CD4-positive, alpha-beta T cell treated with Interleukin-6 at 100 ng/mL for 8 hours (primary cell): ENCODE data around the gene SPATA33.

Experiments used
- DNase-seq: peaks from one replicate; pipeline ENCODE4 v3.0.0-alpha.2; 2020; ENCODE audit warnings: mixed read lengths, low spot score

SPATA33 gene

DNA sequence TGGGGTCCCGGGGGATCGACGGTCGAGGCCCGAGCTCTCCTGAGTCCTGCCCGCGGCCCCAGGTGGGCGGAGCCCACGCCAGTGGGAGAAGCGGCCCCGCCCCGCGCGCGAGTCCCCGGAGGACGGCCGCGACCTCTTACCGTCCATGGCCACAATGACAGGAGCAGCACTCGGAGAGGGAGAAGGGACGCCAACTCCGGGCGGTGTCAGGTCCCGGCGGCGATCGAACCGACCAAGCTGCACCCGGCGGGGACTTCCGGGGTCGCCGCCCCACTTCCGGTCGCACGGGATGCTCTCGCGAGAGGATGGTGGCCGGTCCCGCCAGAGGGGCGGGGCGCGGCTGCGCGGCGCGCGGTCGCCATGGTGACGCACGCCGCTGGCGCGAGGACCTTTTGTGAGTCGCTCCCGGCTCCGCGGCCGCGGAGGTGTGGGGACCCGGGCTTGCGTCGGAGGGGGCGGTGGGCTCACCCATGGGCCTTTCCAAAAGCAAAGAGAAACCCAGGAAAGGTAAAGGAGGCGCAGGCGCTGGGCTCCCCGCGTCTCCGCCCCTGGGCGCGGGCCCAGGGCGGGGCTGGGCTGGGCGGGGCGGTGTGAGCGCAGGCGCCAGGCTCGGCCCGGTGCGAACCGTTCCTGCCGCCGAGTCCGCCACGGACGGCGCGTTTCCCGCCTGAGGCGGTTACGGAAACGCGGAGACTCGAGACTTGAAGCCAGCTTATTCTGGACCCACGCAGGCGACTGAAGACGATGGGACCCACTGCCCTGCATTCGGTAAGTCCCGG is at the start of gene SPATA33, which contains the start of gene CHMP1A:
TSS of gene SPATA33 (plus strand) at position 395 of the 779 bp plus-strand sequence. CDS start at position 471, 76 bp downstream.
TSS of gene CHMP1A (minus strand) at position 267 of the 779 bp plus-strand sequence. CDS start at position 147, 120 bp downstream.
- peak; percentile 89 for DNase-seq

DNA sequence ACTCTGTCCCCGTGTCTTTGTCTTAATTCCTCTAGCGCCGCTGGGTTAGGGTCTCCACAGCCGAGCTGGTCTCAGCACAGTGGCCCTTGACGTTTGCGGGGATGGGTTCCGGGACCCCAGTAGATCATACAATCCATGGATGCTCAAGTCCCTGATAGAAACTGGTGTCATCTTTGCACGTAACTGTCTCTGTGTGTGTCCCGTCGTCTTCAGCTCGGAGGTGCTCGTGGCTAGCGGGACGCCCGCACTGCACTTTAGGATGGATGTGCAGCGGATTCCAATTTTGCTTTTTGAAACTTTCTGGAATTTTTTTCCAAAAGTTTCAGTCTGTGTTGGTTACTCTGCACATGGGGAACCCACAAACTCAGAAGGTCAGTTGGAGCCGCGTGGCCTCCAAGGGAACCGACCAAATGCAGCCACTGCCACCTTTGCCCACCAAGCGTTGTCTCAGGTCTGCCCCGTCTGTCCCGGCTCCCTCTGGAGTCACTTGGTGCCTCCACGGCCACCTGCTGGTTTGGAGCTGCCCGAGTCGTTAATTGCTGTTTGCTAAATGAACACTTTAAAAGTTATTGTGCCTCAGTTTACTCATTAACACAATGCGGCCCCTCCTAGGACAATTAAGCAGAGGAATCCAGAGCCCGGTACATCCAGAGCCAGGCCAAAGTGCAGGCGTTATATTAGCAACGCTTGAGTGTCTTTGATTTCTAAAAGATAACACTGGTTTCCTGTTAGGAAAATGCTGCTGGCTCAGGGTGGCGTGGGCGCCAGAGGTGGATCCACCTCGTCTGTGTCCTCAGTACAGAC is 49.5 kb upstream of the SPATA33 start:
- no peak for DNase-seq

DNA sequence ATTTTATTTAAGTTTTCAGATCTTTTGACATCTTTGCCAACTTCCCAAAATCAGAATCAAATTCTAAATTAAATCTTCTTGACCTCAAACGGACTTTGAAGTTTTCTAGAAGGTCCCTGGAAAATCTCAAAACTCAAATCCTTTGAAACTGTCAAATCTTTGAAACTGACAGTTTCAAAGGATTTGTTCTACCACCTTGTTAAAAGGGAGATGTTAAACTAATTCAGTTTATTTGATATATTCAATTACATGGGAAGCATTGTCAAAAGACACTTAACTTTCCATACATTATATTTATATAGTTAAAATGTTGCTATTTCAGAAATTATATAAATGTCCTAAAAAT is 47.6 kb upstream of the SPATA33 start:
- no peak for DNase-seq

DNA sequence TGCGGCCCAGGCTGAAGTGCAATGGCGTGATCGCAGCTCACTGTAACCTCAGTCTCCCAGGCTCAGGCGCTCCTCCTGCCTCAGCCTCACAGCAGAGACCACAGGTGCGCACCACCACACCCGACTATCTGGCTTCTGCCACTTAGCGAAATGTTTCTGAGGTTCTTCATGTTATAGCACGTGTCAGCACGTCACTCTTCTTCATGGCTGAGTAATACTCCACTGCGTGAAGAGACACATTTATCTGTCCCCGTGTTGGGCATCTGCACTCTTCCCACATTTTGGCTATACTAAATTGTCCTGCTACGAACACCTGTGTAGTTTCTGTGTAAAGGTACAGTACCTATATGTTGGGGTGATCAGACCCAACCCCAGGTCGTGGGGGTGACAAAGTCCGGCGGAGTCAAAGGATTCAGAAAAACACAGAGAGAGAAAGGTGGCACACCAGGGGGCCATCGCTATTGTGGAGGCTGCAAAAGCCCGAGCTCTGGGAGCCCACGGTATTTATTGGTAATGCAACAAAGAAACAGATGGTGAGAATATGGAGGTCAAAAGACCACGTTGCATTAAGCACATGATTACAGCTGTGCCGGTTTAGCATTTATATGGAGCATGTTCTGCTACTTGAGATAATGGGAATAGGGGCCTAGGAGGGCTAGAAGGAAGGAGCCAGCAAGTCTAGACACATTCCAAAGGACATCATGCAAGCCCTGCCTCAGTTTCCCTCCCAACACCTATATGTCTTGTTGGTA is 45.0 kb upstream of the SPATA33 start:
- no peak for DNase-seq

DNA sequence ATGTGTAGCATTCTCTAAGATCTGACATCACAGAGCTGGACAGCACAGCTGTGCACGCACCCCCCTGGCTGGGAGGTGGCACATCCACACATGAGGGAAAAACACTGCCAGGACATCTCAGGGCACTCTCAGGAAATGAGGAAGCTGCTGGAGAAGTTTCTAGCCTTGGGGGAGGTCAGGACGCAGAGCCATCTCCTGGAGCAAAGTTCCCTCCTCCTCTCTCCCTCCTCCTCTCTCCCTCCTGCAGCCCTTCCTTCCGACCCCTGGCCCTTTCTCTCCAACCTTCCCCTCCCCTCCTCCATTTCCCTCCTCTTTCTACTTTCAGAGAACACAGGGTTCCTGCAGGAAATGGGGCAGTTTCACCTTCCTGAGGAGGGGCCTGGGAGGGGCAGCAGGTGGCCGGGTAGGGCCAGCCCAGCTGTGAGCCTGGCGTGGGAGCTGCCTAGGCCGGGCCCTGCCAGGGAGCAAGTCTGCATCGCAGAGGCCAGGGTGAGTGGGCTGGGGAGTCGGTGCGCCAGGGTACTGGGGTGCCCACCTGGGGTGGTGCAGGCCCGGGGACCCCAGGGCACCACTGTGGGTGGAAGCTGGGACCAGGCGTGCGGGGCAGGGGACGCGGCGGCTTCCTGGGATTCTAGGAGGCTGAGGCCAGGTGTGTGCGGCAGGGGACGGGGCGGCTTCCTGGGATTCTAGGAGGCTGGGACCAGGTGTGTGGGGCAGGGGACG is 44.2 kb upstream of the SPATA33 start, which contains the start of gene DPEP1:
TSS of gene DPEP1 (plus strand) at position 412 of the 723 bp plus-strand sequence. CDS start 16,769 bp downstream, outside the sequence.
- no peak for DNase-seq

DNA sequence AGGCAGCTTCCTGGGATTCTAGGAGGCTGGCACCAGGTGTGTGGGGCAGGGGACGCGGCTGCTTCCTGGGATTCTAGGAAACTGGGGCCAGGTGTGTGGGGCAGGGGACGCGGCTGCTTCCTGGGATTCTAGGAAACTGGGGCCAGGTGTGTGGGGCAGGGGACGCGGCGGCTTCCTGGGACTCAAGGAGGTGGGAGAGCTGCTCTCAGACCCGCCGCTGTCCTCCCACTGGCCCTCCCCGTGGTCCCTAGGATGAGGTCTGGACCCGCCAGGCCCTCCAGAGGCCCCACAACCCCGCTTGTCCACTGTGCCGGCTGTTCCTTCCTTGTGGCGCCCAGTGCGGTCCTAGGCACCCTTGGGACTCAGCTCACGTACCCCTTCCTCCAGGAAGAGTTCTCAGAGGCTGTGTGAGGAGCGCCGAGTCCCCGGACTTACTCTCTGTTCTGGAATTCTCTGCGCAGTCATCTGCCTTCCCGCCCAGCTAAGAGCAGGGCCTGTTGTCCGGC is 43.6 kb upstream of the SPATA33 start:
- DNase-seq: no peak

DNA sequence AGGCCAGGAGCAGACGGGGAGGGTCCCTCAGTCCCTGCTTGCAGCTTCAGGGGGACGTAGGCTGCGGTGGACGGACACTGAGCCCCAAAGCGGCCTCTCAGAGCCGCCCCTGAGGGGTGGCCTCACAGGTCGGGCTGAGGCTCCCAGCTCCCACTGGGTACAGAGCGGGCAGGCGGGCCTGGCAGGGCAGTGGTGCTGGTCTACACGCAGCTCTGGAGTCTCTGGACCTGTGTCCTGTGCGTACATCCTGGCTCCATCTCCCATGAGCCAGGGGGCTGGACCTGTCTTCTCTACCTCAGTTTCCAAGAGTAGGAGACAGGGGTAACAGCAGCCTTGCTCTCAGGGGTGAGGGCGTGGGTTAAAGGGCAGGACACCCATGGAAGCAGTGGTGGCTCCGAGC is 42.5 kb upstream of the SPATA33 start:
- DNase-seq: no peak

DNA sequence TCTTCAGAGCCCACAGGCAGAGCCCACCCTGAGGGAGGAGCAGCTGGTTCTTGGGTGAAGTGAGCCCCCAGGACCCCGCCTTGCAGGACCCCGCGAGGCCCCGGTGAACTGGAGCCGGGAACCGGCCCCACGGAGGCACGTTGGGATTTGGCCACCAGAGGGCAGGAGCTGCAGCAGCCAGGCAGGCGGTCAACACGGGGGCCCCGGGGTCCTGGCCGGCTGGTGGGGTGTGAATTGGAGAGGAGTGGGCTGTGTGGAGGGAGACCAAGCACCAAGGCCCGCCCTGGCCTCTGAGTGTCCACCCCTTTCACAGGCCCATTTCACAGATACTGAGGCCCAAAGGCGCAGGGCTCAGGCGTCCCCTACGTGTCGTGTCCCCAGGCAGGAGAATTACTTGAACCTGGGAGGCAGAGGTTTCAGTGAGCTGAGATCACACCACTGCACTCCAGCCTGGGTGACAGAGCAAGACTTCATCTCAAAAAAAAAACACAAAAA is 42.0 kb upstream of the SPATA33 start:
- DNase-seq: no peak

DNA sequence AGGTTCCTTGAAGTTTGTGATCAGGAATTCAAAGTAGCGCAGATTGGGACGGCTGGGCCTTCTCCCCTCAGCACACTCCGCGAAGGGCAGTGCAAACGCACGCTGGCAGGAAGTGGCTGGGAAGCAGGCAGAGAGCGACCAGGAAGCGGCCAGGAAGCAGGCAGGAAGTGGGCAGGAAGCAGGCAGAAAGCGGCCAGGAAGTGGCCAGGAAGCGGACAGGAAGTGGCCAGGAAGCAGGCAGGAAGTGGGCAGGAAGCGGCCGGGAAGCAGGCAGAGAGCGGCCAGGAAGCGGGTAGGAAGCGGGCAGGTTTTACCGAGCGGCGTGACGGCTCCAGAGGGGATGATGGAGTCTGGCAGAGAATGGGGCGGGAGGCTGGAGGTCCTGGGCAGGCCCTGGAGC is 41.0 kb upstream of the SPATA33 start:
- peak; percentile 44 for DNase-seq

DNA sequence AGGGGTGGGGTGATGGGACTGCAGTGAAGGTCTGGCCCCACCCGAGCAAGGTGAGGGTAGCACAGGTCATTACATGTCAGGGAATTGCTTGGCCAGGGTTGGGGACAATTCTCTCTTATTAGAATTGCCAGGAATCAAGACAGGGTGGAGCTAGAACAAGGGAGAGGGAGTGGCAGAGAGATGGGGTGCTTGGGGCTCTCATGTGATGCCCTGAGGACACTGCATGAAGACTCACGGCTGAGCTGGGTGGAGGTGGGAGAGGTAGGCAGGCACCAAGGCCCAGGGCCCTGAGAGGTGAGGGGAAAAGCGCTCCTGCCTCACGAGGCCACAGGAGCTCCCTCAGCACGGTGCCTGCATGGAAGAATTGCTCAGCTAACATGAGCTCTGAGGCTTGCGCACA is 40.6 kb upstream of the SPATA33 start:
- no peak for DNase-seq

DNA sequence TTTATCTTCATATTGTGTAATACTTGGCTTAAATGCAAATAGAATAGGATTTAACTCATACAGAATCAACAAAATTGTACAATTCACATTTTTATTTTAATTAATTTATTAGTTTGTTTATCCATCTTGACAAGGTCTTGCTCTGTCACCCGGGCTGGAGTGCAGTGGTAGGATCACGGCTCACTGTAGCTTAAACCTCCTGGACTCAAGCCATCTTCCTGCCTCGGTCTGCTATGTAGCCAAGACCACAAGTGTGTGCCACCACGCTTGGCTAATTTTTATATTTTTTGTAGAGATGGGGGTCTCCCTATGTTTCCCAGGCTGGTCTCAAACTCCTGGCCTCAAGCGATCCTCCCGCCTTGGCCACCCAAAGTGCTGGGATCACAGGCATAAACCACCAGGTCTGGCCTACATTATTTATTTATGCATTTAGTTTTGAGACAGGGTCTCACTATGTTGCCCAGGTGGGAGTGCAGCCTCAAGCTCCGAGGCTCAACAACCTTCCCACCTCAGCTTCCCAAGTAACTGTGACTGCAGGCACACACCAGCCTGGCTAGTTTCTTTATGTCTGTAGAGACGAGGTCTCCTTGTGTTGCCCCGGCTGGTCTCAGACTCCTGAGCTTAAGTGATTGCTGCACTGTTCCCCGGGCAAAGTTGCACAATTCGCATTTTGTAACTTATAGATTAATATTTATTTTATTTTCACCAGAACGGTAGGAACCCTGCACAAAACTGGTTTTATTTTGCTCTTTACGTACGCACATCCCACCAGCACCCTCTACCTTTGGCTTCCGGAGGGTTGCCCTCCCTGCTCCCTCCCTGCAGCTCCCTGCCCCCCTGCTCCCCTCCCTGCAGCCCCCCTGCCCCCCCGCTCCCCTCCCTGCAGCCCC is 39.3 kb upstream of the SPATA33 start:
- DNase-seq: no peak

DNA sequence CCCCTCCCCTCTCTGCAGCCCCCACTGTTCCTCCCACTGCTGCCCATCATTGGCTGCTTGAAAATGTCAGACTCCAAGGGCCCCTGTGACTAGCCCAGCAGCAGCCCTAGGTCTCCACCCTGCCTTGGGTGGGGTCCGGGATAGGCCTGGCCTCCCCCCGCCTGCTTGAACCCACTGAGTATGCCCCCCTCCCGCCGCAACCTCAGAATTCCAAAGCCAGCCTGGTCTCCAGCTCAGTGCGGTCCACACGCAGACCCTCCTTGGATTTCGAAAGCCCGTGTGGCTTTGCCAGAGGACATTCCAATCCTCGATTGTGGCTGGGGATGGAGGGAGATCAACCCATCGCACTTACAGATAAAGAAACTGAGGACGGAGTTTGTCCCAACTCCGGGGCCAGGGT is 37.8 kb upstream of the SPATA33 start:
- DNase-seq: no peak

DNA sequence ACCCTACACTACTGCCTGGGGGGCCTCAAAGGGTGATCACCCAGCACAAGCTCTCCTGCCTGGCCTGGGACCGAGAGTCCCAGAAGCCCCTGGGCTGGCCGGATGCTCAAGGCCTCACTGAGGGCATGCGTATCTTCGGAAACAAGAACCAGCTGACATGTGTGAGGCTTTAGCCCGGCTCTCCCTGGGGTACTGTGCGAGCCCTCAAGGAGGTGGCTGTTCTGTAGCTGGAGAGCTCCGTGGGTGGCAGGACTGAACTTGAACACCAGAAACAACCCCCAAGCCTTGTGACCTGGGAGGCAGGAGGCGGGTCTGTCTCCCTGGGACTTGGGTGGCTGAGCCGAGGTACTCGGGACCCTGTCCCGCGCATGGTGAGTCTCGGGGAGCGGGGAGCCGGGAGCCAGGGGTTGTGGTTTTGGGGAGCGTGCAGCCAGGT is 37.2 kb upstream of the SPATA33 start:
- DNase-seq: no peak

DNA sequence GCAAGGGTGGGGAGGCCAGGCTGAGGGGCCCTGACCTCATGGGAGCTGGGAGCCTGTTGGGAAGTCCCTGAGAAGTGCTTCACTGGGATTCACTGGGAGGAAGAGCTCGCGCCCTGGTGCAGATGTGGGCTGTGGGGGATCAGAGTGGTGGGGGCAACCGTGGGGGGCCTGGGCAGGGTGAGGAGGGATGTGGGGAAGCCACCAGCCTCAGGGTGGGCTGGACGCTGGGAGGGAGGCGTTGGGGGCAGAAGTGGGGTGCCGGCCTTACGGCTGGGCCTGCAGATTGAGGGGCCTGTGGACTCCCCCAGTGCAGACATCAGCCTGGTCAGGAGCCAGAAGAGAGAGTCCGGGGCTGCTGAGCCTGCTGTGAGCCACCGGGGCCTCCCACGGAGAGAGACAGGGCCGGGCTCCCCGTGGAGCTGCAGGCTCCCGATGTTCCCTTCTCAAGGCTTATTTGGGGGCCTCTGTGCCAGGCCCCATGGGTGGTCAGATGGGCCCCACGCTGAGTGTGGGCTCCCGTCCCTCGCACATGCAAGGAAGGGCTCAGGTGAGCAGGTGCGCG is 36.4 kb upstream of the SPATA33 start:
- no peak for DNase-seq

DNA sequence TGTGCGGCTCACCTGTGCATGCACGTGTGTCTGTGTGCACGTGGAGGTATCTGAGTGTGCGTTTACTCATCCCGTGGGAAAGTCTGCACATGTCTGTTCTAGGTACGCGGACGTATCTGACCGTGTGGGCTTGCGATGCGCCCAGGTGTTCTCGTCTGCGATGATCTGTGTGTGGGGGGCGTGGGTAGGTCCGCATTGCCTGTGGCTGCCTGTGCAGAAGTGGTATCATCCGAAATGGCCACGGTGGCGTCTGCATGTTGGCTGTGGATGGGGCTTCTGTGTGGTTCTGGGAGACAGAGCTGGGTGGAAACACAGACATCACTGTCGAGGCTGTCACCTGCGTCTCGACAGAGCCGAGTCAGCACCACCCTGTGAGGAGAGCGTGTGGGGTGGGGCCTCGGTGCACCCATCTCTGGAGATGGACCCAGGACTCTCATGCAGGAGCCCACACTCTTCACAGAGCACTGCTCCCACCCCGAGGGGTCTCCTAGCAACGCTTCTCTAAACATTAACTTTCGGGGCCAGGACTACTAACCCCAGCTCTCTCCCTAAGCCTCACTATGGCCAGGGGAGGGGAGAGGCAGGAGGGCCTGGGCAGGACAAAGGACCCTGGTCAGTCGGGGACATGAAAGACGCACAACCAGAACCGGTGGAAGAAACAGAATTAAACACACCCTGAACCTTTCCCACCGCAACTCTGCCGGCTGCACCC is 35.8 kb upstream of the SPATA33 start:
- no peak for DNase-seq

DNA sequence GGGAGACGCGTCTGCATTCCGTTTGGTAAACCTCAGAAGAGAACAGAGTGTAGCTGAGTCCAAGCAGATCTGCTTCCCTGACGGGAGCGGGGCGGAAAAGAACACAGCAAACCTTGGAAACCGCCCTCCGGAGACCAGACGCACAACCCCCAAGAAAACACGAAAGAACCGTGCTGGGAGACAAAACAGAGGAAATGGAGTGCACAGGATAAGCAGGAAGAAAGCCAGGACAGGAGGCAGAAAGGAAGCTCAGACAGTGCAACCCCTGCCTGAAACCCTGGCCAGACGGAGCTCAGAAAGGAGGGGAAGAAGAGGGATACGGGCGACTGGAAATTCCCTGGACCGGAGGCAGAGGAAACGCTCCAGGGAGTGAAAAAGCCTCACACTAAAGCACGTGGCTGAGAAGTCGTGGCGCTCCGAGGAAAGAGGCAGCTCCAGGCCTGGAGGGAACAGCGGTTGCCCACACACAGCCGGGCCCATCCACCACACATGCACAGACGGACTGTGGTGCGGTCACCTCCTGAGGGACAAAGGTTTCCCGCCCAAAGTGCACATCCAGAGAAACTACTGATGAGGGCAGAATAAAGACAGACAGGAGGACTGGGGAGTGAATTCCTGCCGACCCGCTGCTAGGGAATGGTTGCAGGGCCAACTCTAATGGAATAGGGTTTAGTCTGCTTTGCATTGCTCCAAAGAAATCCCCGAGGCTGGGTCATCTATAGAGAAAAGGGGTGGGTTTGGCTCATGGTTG is 34.0 kb upstream of the SPATA33 start:
- no peak for DNase-seq

DNA sequence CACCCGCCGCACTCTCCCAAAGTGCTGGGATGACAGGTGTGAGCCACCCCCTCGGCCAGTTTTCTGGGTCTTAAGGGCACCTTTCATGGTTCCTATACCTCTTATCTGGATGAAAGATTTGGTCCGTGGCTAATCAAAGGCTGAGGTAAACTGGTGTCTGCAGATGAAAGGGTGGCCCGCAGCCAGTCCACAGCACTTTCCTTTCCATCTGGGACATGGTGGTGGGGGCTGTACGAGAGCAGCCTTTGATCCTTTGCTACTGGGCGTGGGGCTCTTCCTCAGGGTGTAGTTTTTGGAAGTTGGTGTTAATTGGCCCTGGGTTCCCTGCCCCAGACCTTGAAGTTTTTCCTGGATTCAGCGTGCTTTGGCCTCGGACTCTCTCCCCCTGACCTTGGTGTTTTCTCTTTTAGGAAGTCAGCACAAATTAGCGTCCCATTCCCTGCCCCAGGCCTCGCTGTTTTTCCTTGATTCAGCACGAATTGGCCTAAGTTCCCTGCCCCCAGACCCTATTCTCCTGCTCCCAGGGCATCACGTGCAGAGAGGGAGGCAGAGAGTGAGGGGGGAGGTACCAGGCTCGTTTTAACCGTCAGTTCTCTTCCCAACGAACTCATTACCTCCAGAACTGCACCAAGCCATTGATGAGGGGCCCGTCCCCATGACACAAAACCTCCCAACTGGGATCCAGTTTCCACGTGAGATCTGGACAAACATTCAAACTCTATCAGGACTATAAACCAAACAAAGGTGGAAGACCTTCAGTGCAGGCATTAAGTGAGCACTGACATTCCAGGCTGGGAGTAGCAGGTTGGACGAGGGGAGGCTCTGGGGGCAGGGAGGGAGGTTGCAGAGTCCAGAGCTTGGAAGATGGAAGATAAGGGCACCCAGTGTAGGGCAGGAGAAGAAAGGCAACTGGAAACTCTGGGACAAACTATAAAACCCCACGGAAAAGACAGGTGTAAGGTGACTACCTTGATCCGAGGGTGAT is 32.6 kb upstream of the SPATA33 start:
- DNase-seq: no peak
